Endothelial cell of umbilical vein (primary cell): ENCODE results near the gene CTSD.

Source experiments
- CTCF ChIP-seq, 2 donors: IDR thresholded peaks; 1 replicate in 1 of 2; 2 replicates in 1 of 2; pipeline ENCODE4 v1.5.1; 2011; ENCODE audit warnings: low read length in 2 of 2, mild to moderate bottlenecking in 2 of 2, moderate library complexity in 2 of 2, control low read depth in 1 of 2, inconsistent platforms in 1 of 2, low read depth in 1 of 2; ENCODE audit not compliant: insufficient read depth in 1 of 2; ENCODE audit errors: extremely low read depth in 1 of 2
- EZH2 ChIP-seq: IDR thresholded peaks from 2 replicates; pipeline ENCODE4 v1.6.1; 2012; ENCODE audit warnings: borderline replicate concordance, low read depth, mild to moderate bottlenecking, moderate library complexity, low read length, inconsistent platforms; ENCODE audit not compliant: severe bottlenecking
- FOS ChIP-seq: IDR thresholded peaks from 2 replicates; pipeline ENCODE4 v1.6.1; 2011; ENCODE audit warnings: mild to moderate bottlenecking, low read length, moderate library complexity, borderline replicate concordance; ENCODE audit not compliant: insufficient read depth
- GATA2 ChIP-seq: IDR thresholded peaks from 2 replicates; pipeline ENCODE4 v1.7.0; 2011; ENCODE audit warnings: low read depth, mild to moderate bottlenecking, moderate library complexity, mixed read lengths, low read length; ENCODE audit not compliant: insufficient read length, insufficient read depth
- JUN ChIP-seq: IDR thresholded peaks from 2 replicates; pipeline ENCODE4 v1.6.1; 2011; ENCODE audit warnings: borderline replicate concordance, low read depth; ENCODE audit not compliant: insufficient read length, insufficient read depth
- MAX ChIP-seq: IDR thresholded peaks from 2 replicates; pipeline ENCODE4 v1.6.1; 2011; ENCODE audit not compliant: insufficient read depth, insufficient read length
- MYC ChIP-seq: IDR thresholded peaks from one replicate; pipeline ENCODE4 v1.6.1; 2011; ENCODE audit warnings: mild to moderate bottlenecking, low read depth, low read length
- POLR2A ChIP-seq: IDR thresholded peaks from 2 replicates; pipeline ENCODE4 v1.6.1; 2012; ENCODE audit warnings: low read depth, mild to moderate bottlenecking, control low read depth, low read length
- POLR2AphosphoS5 ChIP-seq: IDR thresholded peaks from 2 replicates; pipeline ENCODE4 v1.6.1; 2012; ENCODE audit warnings: low read depth, mild to moderate bottlenecking, control low read depth, low read length, moderate library complexity; ENCODE audit not compliant: insufficient read depth

- TF ChIP-seq POLR2A (no peak), MYC (no peak), POLR2AphosphoS5 (no peak), EZH2 (no peak), CTCF (IDR thresholded peaks at IDR 0.05; ENCODE audit: extremely low read depth in 1 of 2, insufficient read depth in 1 of 2, low read depth in 1 of 2, low read length in 2 of 2) (no peak), JUN (no peak), MAX (no peak), GATA2 (no peak), FOS (no peak)
Observed at GRCh38 chr11:1766719-1767398, 3.1 kb upstream of the CTSD start.
